CD4-positive, CD25-positive, alpha-beta regulatory T cell (primary cell): ENCODE data around the gene REEP1. TPM values are rescaled to one million over a fixed set of nuclear protein-coding genes. Genes with fewer than 3 reads are reported as not detected.
A peak's percentile ranks its signal among the peaks of the same experiment; 100 is the strongest.
"Not testable (repeated sequence)": the region's sequence is repeated elsewhere in the genome, so short reads cannot be mapped to it uniquely, and the experiment has no call there.

Experiments used
- ATAC-seq, 2 donors: fragments of 150-1000 bp; cut with Tn5 transposase; one replicate each; pipeline ENCODE4 v1.10.0; 2021; ENCODE audit warnings: low read depth in 2 of 2, moderate number of reproducible peaks in 2 of 2, moderate library complexity in 1 of 2
- DNase-seq, 3 donors: peaks; one replicate each; pipeline versions ENCODE4 v3.0.0 to v3.0.0-alpha.2; 2012 to 2022; ENCODE audit warnings: mixed read lengths in 1 of 3
- H3K27ac ChIP-seq: one replicate; pipeline ENCODE4 v1.7.0; 2013; ENCODE audit warnings: mild to moderate bottlenecking, low read length; ENCODE audit not compliant: insufficient read depth, poor library complexity, severe bottlenecking
- H3K27me3 ChIP-seq: one replicate; pipeline ENCODE4 v1.7.0; 2013; ENCODE audit warnings: low read length; ENCODE audit not compliant: control insufficient read depth, insufficient read depth
- H3K36me3 ChIP-seq: one replicate; pipeline ENCODE4 v1.7.0; 2013; ENCODE audit warnings: mild to moderate bottlenecking, low read length, moderate library complexity; ENCODE audit not compliant: control insufficient read depth, insufficient read depth
- H3K4me1 ChIP-seq: 2 replicates; pipeline ENCODE4 v1.7.0; 2013; ENCODE audit warnings: mild to moderate bottlenecking, low read length; ENCODE audit not compliant: insufficient read depth, control insufficient read depth, poor library complexity, severe bottlenecking
- H3K4me3 ChIP-seq: one replicate; pipeline ENCODE4 v1.7.0; 2013; ENCODE audit warnings: low read depth, mild to moderate bottlenecking, low read length, moderate library complexity
- H3K9me3 ChIP-seq, 2 experiments: 1 replicate in 1 of 2; 2 replicates in 1 of 2; pipeline ENCODE4 v1.7.0; 2013; ENCODE audit warnings: low read length in 2 of 2, mild to moderate bottlenecking in 1 of 2, moderate library complexity in 1 of 2; ENCODE audit not compliant: control insufficient read depth in 2 of 2
- H3K27ac Mint-ChIP-seq, 3 donors: one replicate each; pipeline ENCODE4 v1.8.0; 2020 to 2022; ENCODE audit warnings: mild to moderate bottlenecking in 3 of 3, mixed read lengths in 3 of 3, moderate library complexity in 2 of 3
- H3K27me3 Mint-ChIP-seq: one replicate; pipeline ENCODE4 v1.8.0; 2022; ENCODE audit warnings: mild to moderate bottlenecking, mixed read lengths
- H3K36me3 Mint-ChIP-seq: one replicate; pipeline ENCODE4 v1.8.0; 2020; ENCODE audit warnings: mixed read lengths
- H3K4me1 Mint-ChIP-seq, 4 donors: one replicate each; pipeline ENCODE4 v1.8.0; 2020 to 2022; ENCODE audit warnings: mixed read lengths in 4 of 4, mild to moderate bottlenecking in 1 of 4
- H3K4me3 Mint-ChIP-seq, 4 donors: one replicate each; pipeline ENCODE4 v1.8.0; 2020 to 2022; ENCODE audit warnings: mild to moderate bottlenecking in 4 of 4, mixed read lengths in 4 of 4, moderate library complexity in 3 of 4
- H3K9me3 Mint-ChIP-seq, 7 donors: one replicate each; pipeline ENCODE4 v1.8.0; 2020 to 2022; ENCODE audit warnings: mixed read lengths in 7 of 7, mild to moderate bottlenecking in 3 of 7, moderate library complexity in 2 of 7
- polyA plus RNA-seq, 4 donors: library from polyadenylated mRNA; unstranded; fragments of 300-500 nt; fragmentation: Illumina TruSeq; gene quantifications; one replicate each; pipeline ENCODE4 v1.2.3, GENCODE V29; 2021
- total RNA-seq: library from RNA; stranded (reverse); gene quantifications from one replicate; pipeline ENCODE4 v1.2.3, GENCODE V29; 2022

REEP1 gene
- total and polyA plus RNA-seq, 5 donors from 2014 or later, result not detected

DNA sequence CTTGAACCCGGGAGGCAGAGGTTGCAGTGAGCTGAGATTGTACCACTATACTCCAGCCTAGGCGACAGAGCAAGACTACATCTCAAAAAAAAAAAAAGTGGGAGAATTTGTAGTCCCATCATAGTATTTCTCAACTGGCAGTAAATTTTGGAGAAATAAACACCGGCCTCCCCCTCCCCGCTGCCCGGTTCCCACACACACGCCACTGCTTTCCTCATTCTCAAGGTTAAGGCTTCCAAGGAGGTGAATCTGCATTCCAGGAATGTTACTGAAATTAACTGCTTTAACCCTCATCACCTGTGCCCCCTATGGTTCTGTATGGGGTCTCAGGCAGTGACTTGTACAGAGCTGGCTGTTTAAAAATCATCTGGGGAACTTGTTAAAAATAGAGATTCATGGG lies 88.2 kb downstream of the REEP1 start:
- no peak overlapping the region for H3K27ac Mint-ChIP-seq

DNA sequence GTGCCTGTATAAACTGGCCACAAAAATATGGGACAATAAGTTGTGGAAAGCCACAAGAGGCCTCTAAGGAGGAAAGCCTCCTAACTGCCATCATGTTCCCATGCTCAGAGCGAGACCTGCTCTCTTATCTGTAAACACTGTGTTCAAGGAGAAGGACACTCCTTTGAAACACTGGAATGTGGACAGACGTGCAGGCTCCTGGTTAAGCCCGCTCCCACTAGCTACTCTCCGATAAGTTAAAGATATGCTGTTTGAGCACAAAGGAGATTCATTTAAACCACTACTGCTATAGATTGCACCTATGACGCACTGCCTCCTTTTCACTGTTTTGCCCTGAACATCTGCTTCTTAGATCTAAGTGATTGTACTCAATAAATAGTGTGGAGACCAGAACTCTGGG lies 92.2 kb downstream of the REEP1 start:
- peaks cover 14% of the 10 kb centered on the region for H3K27me3 Mint-ChIP-seq
- not testable (repeated sequence) for DNase-seq, H3K4me3 ChIP-seq, H3K27ac ChIP-seq, H3K9me3 Mint-ChIP-seq, H3K36me3 Mint-ChIP-seq, ATAC-seq, H3K27ac Mint-ChIP-seq, H3K4me3 Mint-ChIP-seq, H3K27me3 ChIP-seq, H3K9me3 ChIP-seq, H3K4me1 Mint-ChIP-seq, H3K4me1 ChIP-seq, H3K36me3 ChIP-seq

More for the DNA sequence above, 88.2 kb downstream of the REEP1 start:
- H3K27ac ChIP-seq, result no peak overlapping the region
- no peaks in the 10 kb centered on the region for H3K9me3 ChIP-seq
- no peaks in the 10 kb centered on the region for H3K4me1 ChIP-seq
- DNase-seq, result no peak
- Mint-ChIP-seq H3K4me3 (no peak overlapping the region), H3K27me3 (peaks cover 20% of the 10 kb centered on the region), H3K9me3 (no peaks in the 10 kb centered on the region), H3K4me1 (no peaks in the 10 kb centered on the region), H3K36me3 (no peaks in the 10 kb centered on the region)
- no peaks in the 10 kb centered on the region for H3K36me3 ChIP-seq
- no peak overlapping the region for H3K4me3 ChIP-seq
- ATAC-seq, result no peak
- peaks cover 4% of the 10 kb centered on the region for H3K27me3 ChIP-seq

DNA sequence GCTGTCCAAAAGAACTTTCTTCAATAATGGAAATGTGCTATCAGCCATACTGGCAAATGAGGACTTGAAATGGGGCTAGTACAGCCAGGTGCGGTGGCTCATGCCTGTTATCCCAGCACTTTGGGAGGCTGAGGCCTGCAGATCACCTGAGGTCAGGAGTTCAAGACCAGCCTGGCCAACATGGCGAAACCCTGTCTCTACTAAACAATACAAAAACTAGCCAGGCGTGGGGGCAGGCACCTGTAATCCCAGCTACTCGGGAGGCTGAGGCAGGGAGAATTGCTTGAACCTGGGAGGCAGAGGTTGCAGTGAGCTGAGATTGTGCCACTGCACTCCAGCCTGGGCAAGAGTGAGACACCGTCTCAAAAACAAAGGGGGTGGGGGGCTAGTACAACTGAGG lies 92.6 kb downstream of the REEP1 start:
- H3K36me3 Mint-ChIP-seq, H3K4me3 Mint-ChIP-seq, H3K4me1 ChIP-seq, H3K9me3 Mint-ChIP-seq, DNase-seq, H3K27me3 ChIP-seq, H3K36me3 ChIP-seq, H3K9me3 ChIP-seq, ATAC-seq, H3K27ac Mint-ChIP-seq, H3K27ac ChIP-seq, H3K4me1 Mint-ChIP-seq, H3K4me3 ChIP-seq: not testable (repeated sequence)
- H3K27me3 Mint-ChIP-seq, result peaks cover 14% of the 10 kb centered on the region

DNA sequence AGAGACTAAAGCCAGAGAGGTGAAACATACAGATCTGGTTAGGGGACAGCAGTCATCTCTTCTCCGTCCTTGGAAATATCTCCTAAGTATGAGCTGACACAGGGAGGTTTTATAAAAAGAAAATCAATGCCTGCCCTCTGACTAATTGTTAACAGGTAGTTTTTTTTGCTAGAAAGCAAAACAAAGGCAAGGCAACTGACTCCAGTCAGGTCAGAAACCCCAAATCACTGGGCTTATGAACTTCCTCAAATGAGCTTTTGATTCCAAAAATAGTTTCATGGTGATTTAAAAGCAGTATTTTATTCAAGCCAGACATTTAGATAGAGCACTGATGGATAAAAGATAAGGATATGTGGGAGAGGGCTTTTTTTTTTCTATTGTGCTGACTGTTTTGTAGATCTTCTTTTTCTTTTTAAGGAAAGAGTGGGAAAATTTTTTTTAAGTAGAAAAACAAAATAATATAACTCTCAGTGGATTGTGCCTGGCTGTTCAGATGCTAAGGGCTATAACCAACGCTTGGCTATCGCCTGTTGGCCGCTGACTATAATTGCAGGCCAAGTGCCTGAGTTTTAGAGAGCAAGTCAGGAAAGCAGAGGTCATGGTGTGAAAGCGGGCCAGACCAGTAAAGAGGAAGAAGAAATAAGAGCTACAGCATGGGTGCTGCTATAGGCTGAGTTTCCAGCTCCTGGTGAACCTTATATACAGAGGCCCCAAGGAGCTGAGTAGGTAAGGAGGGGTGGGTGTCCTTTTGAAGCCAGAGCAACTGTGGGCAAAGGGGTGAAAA lies 93.3 kb downstream of the REEP1 start:
- H3K4me1 ChIP-seq, result no peaks in the 10 kb centered on the region
- no peaks in the 10 kb centered on the region for H3K36me3 Mint-ChIP-seq
- H3K4me3 Mint-ChIP-seq, result no peak overlapping the region
- peaks cover 0 to 1% (median 0%) of the 10 kb centered on the region in 4 donors for H3K4me1 Mint-ChIP-seq
- H3K27ac Mint-ChIP-seq, result no peak overlapping the region
- ATAC-seq, result no peak
- no peaks in the 10 kb centered on the region for H3K36me3 ChIP-seq
- no peaks in the 10 kb centered on the region for H3K9me3 Mint-ChIP-seq
- H3K4me3 ChIP-seq, result no peak overlapping the region
- peaks cover 14% of the 10 kb centered on the region for H3K27me3 Mint-ChIP-seq
- H3K27ac ChIP-seq, result no peak overlapping the region
- no peaks in the 10 kb centered on the region for H3K9me3 ChIP-seq
- no peak for DNase-seq
- H3K27me3 ChIP-seq, result no peaks in the 10 kb centered on the region

DNA sequence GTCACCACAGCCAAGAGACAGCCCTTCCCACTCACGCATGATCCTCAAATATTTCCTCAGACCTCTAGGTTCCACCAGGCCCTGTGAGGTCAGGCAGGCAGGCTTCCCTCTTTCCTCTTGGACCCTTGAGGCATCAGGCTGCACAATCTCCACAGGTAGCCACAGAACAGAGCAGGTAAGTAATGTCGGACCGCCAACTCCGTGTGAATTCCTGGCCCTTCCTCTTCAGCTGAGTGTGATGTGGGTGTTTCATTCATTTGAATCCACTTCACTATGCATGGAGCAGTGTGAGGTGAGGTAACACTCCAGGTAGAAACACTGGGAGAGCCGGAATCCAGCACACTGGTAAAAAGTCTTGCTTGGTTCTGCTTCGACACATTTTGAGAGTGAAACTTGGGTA lies 94.2 kb downstream of the REEP1 start:
- Mint-ChIP-seq H3K36me3 (no peaks in the 10 kb centered on the region), H3K4me3 (no peak overlapping the region), H3K27ac (no peak overlapping the region), H3K27me3 (peaks cover 7% of the 10 kb centered on the region), H3K9me3 (no peaks in the 10 kb centered on the region), H3K4me1 (peaks cover 0 to 6% (median 4%) of the 10 kb centered on the region in 4 donors)
- Histone ChIP-seq H3K27ac (no peak overlapping the region), H3K4me1 (peaks cover 4% of the 10 kb centered on the region), H3K36me3 (no peaks in the 10 kb centered on the region), H3K4me3 (no peak overlapping the region), H3K9me3 (no peaks in the 10 kb centered on the region), H3K27me3 (no peaks in the 10 kb centered on the region)
- no peak for ATAC-seq
- DNase-seq, result no peak

DNA sequence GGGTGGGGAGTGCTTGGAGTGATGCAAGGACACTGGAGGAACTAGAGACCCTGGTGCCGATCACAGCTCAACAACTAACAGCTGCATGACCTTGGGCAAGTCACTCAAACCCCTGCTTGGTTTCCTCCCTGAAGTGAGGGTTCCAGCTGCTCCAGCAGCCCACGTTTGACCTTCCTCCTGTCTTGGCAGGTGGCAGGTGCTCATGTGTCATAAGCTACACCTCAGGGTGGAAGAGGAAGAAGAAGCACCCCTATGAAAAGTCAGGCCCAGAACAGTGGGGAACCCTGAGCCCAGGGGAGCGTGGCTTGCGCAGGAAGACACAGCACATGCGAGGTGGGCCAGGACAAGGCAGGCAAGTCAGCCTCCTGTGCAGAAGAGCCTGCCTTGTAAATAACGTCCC lies 95.8 kb downstream of the REEP1 start:
- H3K4me1 Mint-ChIP-seq, result peaks cover 0 to 11% (median 5%) of the 10 kb centered on the region in 4 donors
- H3K9me3 Mint-ChIP-seq, result no peaks in the 10 kb centered on the region
- H3K4me3 Mint-ChIP-seq, result no peak overlapping the region
- Histone ChIP-seq H3K36me3 (no peaks in the 10 kb centered on the region), H3K27me3 (no peaks in the 10 kb centered on the region), H3K4me1 (peaks cover 7% of the 10 kb centered on the region), H3K27ac (no peak overlapping the region), H3K9me3 (no peaks in the 10 kb centered on the region), H3K4me3 (no peak overlapping the region)
- H3K36me3 Mint-ChIP-seq, result no peaks in the 10 kb centered on the region
- ATAC-seq, result no peak
- peaks cover 11% of the 10 kb centered on the region for H3K27me3 Mint-ChIP-seq
- no peak overlapping the region for H3K27ac Mint-ChIP-seq
- DNase-seq, result no peak

DNA sequence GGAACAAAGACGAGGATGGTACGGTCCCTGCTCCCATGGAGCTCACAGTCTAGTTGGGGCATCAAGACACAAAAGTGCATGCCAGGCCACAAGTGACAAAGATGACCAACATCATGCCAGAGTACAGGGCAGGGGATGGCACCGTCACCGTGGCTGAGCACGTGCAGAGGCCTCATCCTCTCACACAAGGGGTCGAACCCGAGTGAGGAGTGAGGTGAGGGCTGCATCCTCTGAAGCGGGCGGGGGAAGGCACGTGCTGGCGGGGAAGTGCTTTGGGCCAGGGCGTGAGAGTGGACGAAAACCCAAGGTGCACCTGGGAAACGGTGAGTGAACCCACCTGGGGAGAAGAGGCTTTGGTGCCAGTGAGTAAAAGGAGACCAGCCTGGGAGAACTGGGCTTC lies 97.2 kb downstream of the REEP1 start:
- H3K36me3 Mint-ChIP-seq, result no peaks in the 10 kb centered on the region
- no peaks in the 10 kb centered on the region for H3K9me3 Mint-ChIP-seq
- H3K4me1 ChIP-seq, result peaks cover 7% of the 10 kb centered on the region
- ATAC-seq, result no peak
- no peak overlapping the region for H3K27ac ChIP-seq
- no peaks in the 10 kb centered on the region for H3K36me3 ChIP-seq
- no peaks in the 10 kb centered on the region for H3K27me3 ChIP-seq
- H3K27ac Mint-ChIP-seq, result peak overlapping the region; percentile 14 to 71 (median 22)
- DNase-seq, result no peak
- peaks cover 0 to 11% (median 5%) of the 10 kb centered on the region in 4 donors for H3K4me1 Mint-ChIP-seq
- peaks cover 11% of the 10 kb centered on the region for H3K27me3 Mint-ChIP-seq
- no peaks in the 10 kb centered on the region for H3K9me3 ChIP-seq
- no peak overlapping the region for H3K4me3 ChIP-seq
- H3K4me3 Mint-ChIP-seq, result no peak overlapping the region

DNA sequence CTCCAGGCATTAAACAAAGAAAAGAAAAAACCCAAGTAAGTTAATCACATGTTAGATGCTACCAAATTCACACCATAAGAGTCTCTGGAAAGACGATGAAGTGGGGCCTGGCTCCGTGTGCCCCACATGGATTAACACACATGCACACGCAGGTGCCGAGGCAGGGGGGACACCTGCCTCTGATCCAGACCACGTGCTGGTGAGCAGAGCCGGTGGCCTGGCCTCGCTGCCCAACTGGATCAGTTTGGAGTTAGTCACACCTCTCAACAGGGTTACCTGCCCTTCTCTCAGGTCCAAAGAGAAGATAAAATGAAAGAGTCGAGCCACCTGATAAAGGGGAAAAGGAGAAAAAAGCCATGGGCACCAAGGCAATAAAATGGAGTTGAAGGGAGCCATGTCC lies 97.7 kb downstream of the REEP1 start:
- H3K9me3 Mint-ChIP-seq, result no peaks in the 10 kb centered on the region
- no peak overlapping the region for H3K4me3 Mint-ChIP-seq
- Histone ChIP-seq H3K27me3 (no peaks in the 10 kb centered on the region), H3K27ac (no peak overlapping the region), H3K36me3 (no peaks in the 10 kb centered on the region), H3K9me3 (no peaks in the 10 kb centered on the region), H3K4me1 (peaks cover 7% of the 10 kb centered on the region), H3K4me3 (no peak overlapping the region)
- H3K27me3 Mint-ChIP-seq, result peaks cover 11% of the 10 kb centered on the region
- no peak for ATAC-seq
- peak overlapping the region in 1 of 3 donors; percentile 22 for H3K27ac Mint-ChIP-seq
- H3K4me1 Mint-ChIP-seq, result peaks cover 0 to 11% (median 5%) of the 10 kb centered on the region in 4 donors
- H3K36me3 Mint-ChIP-seq, result no peaks in the 10 kb centered on the region
- DNase-seq, result no peak
